NOMO-1 treated with dmso at 0.1 percent for 144 hours (cell line): ENCODE results near the gene NSF.

ENCODE experiments used
- DNase-seq: peaks from one replicate; lab custom pipeline; 2025; ENCODE audit not compliant: unreplicated experiment; lab: John Stamatoyannopoulos, UW

The NSF gene

DNA sequence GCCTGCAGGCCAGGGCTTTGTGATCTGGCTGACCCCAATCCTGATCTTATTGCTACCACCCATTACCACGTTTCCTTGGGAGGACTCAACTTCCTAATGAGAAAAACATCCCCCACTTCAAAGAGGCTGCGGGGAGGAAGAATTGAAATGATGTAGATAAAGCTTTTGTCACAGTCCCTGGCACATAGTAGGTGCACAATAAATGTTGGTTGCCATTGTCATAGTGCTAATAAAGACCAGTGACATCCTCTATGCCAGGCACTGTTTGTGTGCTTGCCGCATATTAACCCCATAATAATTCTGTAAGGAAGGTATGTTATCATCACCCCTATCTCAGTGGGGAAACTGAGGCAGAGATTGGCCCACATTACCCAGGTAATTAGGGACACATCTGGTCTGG is 205.6 kb downstream of the NSF start:
- DNase-seq: no peak

DNA sequence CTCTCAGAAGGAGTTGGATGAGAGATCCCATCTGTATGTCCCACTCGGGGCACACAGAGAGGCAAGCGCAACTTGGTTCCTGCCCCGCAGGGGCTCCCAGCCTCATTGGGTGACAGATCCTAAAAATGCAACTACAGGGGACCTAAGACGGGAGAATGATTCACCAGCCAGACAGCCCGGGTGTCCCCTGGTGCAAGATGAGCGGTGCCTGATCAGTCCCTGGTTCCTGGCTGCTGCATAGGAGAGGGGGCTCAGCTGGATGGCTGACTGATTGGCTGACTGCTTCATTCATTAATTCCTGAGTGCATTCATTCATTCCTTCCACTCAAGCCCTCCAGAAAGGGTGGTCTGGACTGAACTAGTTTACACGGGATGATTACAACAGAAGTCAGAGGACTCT is 206.1 kb downstream of the NSF start:
- no peak for DNase-seq

DNA sequence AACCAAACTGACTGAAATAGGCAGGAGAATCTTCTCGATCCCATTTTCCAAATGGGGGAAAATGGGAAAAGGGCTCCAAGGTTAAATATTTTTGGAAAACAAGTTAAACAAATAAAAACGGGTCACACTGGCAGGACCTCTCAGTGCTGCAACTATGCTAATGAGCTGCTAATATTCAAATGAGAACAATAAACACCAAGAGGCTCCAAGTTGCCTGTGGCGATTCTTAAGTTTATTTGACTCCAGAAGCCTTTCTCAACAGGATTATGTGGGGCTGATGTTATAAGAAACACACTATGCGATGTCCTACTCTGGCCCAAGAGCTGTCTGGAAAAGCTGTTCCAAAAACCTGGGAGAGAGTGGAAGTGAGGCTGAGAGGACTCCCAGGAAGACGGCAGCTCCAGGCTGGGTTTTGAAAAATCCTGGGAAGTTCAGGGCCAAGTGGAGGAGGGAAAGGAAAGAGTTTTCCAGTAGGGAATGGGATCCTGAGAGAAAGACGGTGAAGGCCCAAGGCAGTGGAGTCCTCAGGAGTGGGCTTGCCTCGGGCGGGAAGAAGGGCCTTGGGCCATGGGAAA is 206.6 kb downstream of the NSF start:
- no peak for DNase-seq

DNA sequence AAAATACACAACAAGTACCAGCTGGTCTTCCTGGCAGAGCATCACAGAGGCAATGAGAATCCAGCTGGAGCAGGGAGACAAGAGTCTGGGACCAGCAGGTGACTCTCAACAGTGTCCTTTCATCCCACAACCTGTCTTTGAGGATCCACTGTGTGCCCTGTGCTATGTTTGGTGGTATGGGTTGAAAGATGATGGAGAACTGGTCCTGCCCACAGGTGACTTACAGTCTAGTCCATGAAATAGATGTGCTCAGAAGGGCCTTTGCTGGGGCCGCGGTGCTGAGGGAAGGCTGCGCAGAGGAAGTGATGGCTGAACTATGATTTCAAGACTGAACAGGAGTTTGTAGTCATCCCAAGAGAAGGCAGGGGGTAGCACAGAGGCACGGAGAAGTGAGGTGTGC is 210.1 kb downstream of the NSF start:
- no peak for DNase-seq

DNA sequence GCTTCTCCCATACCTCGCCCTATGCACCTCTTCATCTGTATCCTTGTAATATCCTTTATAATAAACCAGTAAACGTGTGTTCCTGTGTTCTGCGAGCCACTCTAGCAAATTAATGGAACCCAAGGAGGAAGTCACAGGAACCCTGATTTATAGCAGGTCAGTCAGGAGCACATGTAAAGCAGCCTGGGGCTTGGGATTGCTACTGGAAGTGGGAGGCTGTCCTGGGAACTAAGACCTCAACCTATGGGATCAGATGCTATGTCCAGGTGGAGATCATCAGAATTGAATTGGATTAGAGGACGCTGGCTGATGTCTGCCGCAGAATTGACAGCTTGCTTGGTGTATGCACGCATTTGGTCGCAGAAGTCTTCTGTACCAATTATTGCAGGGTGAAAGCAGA is 212.3 kb downstream of the NSF start:
- no peak for DNase-seq

DNA sequence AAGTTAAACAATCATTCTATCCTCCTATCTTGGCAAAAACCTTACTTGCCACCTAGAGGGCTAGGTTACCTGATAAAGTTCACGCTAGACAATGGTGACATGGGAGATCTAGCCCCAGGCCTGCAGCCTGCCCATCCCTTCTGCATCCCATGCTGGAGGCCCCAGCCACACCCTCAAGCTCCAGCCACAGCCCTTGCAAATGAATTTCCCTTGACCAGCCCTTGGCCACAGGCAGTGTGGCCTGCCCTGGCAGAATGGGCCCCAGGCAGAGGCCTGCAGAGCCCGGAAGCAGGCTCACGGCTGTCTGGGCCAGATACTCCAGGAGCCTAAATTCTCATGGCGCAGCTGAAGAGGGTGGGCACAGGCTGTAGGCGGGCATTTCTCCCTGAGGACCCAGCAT is 213.1 kb downstream of the NSF start:
- no peak for DNase-seq

DNA sequence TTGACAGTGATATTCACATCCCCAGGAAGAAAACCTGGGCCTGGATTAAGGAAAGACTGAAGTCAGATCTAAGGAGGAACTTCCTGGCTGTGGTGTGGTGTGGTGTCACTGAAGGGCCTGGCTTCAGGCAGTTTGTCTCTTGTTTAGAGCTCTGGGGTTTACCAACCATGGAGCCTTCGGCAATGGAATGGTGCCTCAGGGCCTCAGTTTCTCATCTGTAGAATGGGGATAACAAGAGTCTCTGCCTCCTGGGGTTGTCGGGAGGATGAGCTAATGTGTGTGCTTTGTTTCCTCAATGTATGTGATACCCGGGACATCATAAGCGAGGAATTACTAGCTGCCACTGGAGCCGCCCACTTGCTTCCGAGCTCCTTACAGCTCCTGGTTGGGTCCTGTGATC is 215.3 kb downstream of the NSF start:
- DNase-seq: no peak
